GM13976 (cell line): ENCODE measurements around the gene ZNF283.
A peak's percentile ranks its signal among the peaks of the same experiment; 100 is the strongest.

Experiments used
- DNase-seq: peaks from one replicate; pipeline ENCODE4 v3.0.0; 2012; ENCODE audit warnings: low spot score
- CTCF ChIP-seq: IDR thresholded peaks from 2 replicates; pipeline ENCODE4 v1.5.1; 2012; ENCODE audit warnings: borderline replicate concordance, mild to moderate bottlenecking; ENCODE audit not compliant: insufficient read depth; ENCODE audit errors: extremely low read depth, missing control alignments, control extremely low read depth
- in situ Hi-C: fragments of 300-500 bp; cut with MboI; formaldehyde crosslinking; loops from one replicate; pipeline ENCODE4 v1.12.0; 2022; ENCODE audit warnings: low sequenced_read_pairs, mixed read lengths, inconsistent platforms; ENCODE audit not compliant: unreplicated experiment

ZNF283 gene

GRCh38 chr19:43782311-43782660, 44.8 kb upstream of the ZNF283 start:
- in situ Hi-C loops: loop anchor here (5.0 kb wide), 1 partner anchor 35 kb away; no protein-coding TSS in a partner anchor
- no peak for DNase-seq
- TF ChIP-seq CTCF: no peak

DNA sequence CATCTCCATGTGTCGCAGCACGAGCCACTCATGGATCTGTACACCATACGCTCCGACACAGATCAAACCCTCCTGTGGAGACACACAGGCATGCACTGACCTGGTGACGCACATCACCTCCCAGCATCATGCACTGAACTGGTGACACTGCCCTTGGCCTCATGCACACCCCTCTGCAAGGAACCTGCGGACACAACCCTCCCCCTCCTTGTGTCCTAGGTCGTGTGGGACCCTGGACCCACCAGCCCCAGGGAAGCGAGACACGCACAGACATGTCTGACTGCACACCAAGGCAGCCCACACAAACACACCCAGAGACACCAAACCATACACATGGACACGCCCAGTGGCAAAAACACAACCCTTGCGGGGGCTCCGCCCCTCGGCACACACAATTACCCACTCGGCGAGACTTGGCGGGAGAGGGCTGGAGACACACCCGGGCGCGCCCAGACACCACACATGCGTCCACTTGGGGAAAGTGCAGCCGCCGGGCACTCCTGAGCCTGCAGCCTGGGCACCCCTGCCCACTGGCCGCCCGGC, 44.4 kb upstream of the ZNF283 start:
- in situ Hi-C loops: loop anchor here (5.0 kb wide), 1 partner anchor 35 kb away; no protein-coding TSS in a partner anchor
- no peak for DNase-seq
- TF ChIP-seq CTCF: no peak

DNA sequence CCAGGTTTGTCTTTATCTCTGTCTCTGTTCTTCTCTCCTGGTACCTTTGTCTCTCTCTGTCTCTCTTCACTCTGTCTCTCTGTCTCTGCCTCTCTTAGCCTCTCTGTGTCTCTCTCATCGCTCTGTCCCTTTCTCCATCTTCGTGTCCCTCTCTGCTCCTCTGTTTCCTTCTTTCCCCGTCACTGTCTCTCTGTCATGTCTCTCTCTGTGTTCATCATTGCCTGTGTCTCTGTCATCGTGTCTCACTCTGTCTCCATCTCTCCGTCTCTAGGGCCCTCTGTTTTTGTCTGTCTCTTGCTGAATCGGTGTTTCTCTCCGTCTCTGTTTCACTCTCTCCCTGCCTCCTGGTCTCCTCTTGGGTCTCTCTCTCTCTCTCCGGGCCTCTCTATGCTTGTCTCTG, 43.5 kb upstream of the ZNF283 start:
- DNase-seq: no peak
- in situ Hi-C loops: loop anchor here (5.0 kb wide), 1 partner anchor 36 kb away; no protein-coding TSS in a partner anchor
- TF ChIP-seq CTCF: no peak

- TF ChIP-seq CTCF: no peak
- peak; percentile 58 for DNase-seq
- in situ Hi-C loops: loop anchor here (5.0 kb wide), 1 partner anchor 37 kb away; no protein-coding TSS in a partner anchor
These were observed 42.7 kb upstream of the ZNF283 start for GRCh38 chr19:43784241-43784980.

GRCh38 chr19:43784981-43785808, 41.9 kb upstream of the ZNF283 start:
- in situ Hi-C loops: loop anchor here (5.0 kb wide), 1 partner anchor 38 kb away; no protein-coding TSS in a partner anchor
- TF ChIP-seq CTCF: peak; percentile 96
- DNase-seq: peak; percentile 73

GRCh38 chr19:43786665-43787064, 40.5 kb upstream of the ZNF283 start:
- DNase-seq: no peak
- in situ Hi-C loops: no loop called here
- TF ChIP-seq CTCF: no peak
